OCI-LY3 (cell line): ENCODE results near the gene TCP11L1.

ENCODE experiments used
- EZH2phosphoT487 ChIP-seq: fragments of 200-600 bp; shearing (Covaris generic); IDR thresholded peaks from 2 replicates; pipeline ENCODE4 v1.6.1; 2018; ENCODE audit warnings: antibody characterized with exemption, mixed run types, low read depth
- TF ChIP-seq, protein P1 (sequence below): fragments of 200-600, 300-600 bp; sonication (generic); IDR thresholded peaks from 2 replicates; pipeline ENCODE4 v1.5.1; 2014; ENCODE audit warnings: antibody characterized with exemption, low read length, low read depth

DNA sequence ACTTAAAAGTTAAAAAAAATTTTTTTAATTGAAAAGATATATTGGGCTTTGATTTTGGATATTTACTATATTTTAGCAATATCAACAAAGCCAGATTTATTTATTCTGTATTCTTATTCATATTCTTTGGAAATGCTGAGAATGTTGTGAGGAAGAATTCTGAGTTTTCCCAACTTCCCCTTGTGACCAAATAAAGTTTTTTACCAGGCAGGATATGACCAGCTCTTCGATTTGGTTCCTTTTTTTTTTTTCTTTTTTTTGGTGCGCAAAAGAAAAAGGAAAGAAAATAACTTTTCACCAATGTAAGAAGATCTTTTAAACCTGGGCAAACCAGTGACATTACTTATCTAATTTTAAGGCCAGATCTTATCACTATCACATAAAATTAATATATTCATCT is 12.9 kb downstream of the TCP11L1 start:
- TF ChIP-seq, protein P1, sequence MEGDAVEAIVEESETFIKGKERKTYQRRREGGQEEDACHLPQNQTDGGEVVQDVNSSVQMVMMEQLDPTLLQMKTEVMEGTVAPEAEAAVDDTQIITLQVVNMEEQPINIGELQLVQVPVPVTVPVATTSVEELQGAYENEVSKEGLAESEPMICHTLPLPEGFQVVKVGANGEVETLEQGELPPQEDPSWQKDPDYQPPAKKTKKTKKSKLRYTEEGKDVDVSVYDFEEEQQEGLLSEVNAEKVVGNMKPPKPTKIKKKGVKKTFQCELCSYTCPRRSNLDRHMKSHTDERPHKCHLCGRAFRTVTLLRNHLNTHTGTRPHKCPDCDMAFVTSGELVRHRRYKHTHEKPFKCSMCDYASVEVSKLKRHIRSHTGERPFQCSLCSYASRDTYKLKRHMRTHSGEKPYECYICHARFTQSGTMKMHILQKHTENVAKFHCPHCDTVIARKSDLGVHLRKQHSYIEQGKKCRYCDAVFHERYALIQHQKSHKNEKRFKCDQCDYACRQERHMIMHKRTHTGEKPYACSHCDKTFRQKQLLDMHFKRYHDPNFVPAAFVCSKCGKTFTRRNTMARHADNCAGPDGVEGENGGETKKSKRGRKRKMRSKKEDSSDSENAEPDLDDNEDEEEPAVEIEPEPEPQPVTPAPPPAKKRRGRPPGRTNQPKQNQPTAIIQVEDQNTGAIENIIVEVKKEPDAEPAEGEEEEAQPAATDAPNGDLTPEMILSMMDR, result no peak
- no peak for TF ChIP-seq EZH2phosphoT487
